ENCODE measurements around the gene WDR54. TPM values are rescaled to one million over a fixed set of nuclear protein-coding genes. Genes with fewer than 3 reads are reported as not detected.
A peak's percentile ranks its signal among the peaks of the same experiment; 100 is the strongest.

Gene WDR54
- total and polyA plus RNA-seq, 10 of the 15 experiments (the other 5 are each of a cell fraction or from before 2014, with no cell fraction given) = 38.2 to 116 (median 89.1) TPM

DNA sequence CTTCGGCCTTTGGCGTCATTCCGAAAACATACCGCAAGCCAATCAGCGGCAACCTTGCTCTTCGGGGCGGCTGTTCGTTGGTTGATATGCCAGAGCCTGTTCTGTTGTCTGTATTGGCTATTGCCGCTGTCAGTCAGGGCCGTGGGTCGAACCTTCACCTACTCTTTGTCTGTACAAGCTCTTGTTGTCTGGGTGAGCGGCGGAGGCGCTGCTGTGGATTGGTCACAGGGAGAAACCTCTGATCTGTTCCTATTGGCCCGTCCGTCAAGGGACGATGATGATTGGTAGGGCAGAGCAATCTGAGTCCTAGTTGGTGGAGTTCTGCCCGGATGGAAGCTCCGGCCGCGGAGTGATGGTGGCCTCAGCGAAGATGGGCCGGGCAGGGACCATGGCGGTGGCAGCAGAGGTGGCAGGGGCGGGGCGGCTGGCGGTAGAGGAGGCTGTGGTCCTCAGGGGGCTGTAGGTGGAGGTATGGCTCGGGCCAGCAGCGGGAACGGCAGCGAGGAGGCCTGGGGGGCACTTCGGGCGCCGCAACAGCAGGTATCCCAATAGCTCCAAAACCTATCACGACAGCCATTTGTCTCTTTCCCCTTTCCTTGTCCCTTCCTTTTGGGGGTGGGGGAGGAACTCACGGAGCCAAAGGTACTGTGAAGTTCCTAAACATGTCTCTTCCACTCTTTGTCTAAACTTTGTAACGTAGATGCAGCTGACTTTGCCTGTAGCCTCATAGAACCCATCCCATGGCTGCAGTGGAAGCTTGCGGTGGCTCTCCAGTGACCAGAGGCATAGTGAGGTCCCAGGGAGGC lies 36.8 kb downstream of the WDR54 start, which contains the start of gene WBP1 (continued):
- TF ChIP-seq JUND (IDR thresholded peaks at IDR 0.05; ENCODE audit: low read depth, low read length) (no peak), RB1 (IDR thresholded peaks at IDR 0.05; ENCODE audit: borderline replicate concordance) (0 out of 2 replicates have a peak, but pooled peaks have one; percentile 27), MEF2A (IDR thresholded peaks at IDR 0.05; ENCODE audit: insufficient read depth, low read depth, low read length) (no peak), LARP7 (IDR thresholded peaks at IDR 0.05) (no peak), SIN3A (IDR thresholded peaks at IDR 0.05; ENCODE audit: low read depth, low read length) (no peak), RBBP5 (conservative IDR thresholded peaks at IDR 0.05) (no peak), ZNF207 (IDR thresholded peaks at IDR 0.05; ENCODE audit: borderline replicate concordance) (no peak), WRNIP1 (IDR thresholded peaks at IDR 0.05; ENCODE audit: borderline replicate concordance, low read depth, low read length) (no peak), HDAC6 (IDR thresholded peaks at IDR 0.05; ENCODE audit: unreplicated experiment) (no peak), SMAD5 (IDR thresholded peaks at IDR 0.05; ENCODE audit: low read depth) (no peak; the same call in 1 of the 2 replicates), STAT1 (conservative IDR thresholded peaks at IDR 0.05) (no peak), SMARCA5 (IDR thresholded peaks at IDR 0.05) (no peak), IKZF1 (conservative IDR thresholded peaks at IDR 0.05) (peak; percentile 77), HCFC1 (IDR thresholded peaks at IDR 0.05; ENCODE audit: low read length) (no peak; the same call in 1 of the 2 replicates)
- TF ChIP-seq, protein P1, sequence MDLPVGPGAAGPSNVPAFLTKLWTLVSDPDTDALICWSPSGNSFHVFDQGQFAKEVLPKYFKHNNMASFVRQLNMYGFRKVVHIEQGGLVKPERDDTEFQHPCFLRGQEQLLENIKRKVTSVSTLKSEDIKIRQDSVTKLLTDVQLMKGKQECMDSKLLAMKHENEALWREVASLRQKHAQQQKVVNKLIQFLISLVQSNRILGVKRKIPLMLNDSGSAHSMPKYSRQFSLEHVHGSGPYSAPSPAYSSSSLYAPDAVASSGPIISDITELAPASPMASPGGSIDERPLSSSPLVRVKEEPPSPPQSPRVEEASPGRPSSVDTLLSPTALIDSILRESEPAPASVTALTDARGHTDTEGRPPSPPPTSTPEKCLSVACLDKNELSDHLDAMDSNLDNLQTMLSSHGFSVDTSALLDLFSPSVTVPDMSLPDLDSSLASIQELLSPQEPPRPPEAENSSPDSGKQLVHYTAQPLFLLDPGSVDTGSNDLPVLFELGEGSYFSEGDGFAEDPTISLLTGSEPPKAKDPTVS (IDR thresholded peaks at IDR 0.05; ENCODE audit: low read depth, low read length) = no peak
- TF ChIP-seq, protein P2, sequence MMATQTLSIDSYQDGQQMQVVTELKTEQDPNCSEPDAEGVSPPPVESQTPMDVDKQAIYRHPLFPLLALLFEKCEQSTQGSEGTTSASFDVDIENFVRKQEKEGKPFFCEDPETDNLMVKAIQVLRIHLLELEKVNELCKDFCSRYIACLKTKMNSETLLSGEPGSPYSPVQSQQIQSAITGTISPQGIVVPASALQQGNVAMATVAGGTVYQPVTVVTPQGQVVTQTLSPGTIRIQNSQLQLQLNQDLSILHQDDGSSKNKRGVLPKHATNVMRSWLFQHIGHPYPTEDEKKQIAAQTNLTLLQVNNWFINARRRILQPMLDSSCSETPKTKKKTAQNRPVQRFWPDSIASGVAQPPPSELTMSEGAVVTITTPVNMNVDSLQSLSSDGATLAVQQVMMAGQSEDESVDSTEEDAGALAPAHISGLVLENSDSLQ (IDR thresholded peaks at IDR 0.05) = peak; percentile 100
- TF ChIP-seq, protein P3, sequence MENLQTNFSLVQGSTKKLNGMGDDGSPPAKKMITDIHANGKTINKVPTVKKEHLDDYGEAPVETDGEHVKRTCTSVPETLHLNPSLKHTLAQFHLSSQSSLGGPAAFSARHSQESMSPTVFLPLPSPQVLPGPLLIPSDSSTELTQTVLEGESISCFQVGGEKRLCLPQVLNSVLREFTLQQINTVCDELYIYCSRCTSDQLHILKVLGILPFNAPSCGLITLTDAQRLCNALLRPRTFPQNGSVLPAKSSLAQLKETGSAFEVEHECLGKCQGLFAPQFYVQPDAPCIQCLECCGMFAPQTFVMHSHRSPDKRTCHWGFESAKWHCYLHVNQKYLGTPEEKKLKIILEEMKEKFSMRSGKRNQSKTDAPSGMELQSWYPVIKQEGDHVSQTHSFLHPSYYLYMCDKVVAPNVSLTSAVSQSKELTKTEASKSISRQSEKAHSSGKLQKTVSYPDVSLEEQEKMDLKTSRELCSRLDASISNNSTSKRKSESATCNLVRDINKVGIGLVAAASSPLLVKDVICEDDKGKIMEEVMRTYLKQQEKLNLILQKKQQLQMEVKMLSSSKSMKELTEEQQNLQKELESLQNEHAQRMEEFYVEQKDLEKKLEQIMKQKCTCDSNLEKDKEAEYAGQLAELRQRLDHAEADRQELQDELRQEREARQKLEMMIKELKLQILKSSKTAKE (IDR thresholded peaks at IDR 0.05; ENCODE audit: low read depth, poor library complexity, severe bottlenecking) = peak; percentile 67
- TF ChIP-seq, protein P4, sequence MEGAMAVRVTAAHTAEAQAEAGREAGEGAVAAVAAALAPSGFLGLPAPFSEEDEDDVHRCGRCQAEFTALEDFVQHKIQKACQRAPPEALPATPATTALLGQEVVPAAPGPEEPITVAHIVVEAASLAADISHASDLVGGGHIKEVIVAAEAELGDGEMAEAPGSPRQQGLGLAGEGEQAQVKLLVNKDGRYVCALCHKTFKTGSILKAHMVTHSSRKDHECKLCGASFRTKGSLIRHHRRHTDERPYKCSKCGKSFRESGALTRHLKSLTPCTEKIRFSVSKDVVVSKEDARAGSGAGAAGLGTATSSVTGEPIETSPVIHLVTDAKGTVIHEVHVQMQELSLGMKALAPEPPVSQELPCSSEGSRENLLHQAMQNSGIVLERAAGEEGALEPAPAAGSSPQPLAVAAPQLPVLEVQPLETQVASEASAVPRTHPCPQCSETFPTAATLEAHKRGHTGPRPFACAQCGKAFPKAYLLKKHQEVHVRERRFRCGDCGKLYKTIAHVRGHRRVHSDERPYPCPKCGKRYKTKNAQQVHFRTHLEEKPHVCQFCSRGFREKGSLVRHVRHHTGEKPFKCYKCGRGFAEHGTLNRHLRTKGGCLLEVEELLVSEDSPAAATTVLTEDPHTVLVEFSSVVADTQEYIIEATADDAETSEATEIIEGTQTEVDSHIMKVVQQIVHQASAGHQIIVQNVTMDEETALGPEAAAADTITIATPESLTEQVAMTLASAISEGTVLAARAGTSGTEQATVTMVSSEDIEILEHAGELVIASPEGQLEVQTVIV (IDR thresholded peaks at IDR 0.05; ENCODE audit: borderline replicate concordance, partially characterized antibody) = peak; percentile 22
- TF ChIP-seq, protein P5, sequence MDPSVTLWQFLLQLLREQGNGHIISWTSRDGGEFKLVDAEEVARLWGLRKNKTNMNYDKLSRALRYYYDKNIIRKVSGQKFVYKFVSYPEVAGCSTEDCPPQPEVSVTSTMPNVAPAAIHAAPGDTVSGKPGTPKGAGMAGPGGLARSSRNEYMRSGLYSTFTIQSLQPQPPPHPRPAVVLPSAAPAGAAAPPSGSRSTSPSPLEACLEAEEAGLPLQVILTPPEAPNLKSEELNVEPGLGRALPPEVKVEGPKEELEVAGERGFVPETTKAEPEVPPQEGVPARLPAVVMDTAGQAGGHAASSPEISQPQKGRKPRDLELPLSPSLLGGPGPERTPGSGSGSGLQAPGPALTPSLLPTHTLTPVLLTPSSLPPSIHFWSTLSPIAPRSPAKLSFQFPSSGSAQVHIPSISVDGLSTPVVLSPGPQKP (IDR thresholded peaks at IDR 0.05; ENCODE audit: low read depth, low read length) = no peak
- TF ChIP-seq, protein P6, sequence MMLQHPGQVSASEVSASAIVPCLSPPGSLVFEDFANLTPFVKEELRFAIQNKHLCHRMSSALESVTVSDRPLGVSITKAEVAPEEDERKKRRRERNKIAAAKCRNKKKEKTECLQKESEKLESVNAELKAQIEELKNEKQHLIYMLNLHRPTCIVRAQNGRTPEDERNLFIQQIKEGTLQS (IDR thresholded peaks at IDR 0.05; ENCODE audit: borderline replicate concordance, extremely low read depth, low read depth, low read length) = no peak

Data from GM12878 (cell line).